GM12878 (cell line): ENCODE data around the gene AFTPH. TPM values are rescaled to one million over a fixed set of nuclear protein-coding genes. Genes with fewer than 3 reads are reported as not detected.

Experiments
- ATAC-seq: fragments of 200-7000 bp; cut with Tn5 transposase; 3 replicates; pipeline ENCODE4 v1.9.1; 2020; ENCODE audit warnings: mild to moderate bottlenecking, moderate library complexity
- BruUV-seq: library from RNA; stranded (reverse); fragments of 400-500 nt; replicated peaks from 2 replicates; lab custom pipeline; 2021; lab: Mats Ljungman, UMichigan
- CTCF ChIA-PET: fragments of 300-600 bp; sonication (Branson Sonifier 250); formaldehyde crosslinking; extraction: SDS; loops from one replicate; lab custom pipeline; 2021; ENCODE audit warnings: inconsistent platforms; lab: Yijun Ruan, JAX
- POLR2A ChIA-PET: fragments of 350-600 bp; formaldehyde crosslinking; extraction: SDS; loops from one replicate; lab custom pipeline; 2021; ENCODE audit warnings: inconsistent platforms; lab: Charles Lee
- RAD21 ChIA-PET: fragments of 300-600 bp; sonication (Branson Sonifier 250); formaldehyde crosslinking; loops from one replicate; lab custom pipeline; 2023; ENCODE audit warnings: antibody characterized with exemption; ENCODE audit not compliant: unreplicated experiment; lab: Charles Lee
- SMC1A ChIA-PET: fragments of 300-600 bp; sonication (Branson Sonifier 250); formaldehyde crosslinking; loops from one replicate; lab custom pipeline; 2023; ENCODE audit not compliant: unreplicated experiment, uncharacterized antibody; lab: Charles Lee
- DNase-seq: peaks from one replicate; pipeline ENCODE4 v3.0.0-alpha.2; 2011; ENCODE audit warnings: low read depth, low spot score
- FAIRE-seq: peaks from 3 replicates; lab custom pipeline; 2011; peaks lifted over from hg19 to GRCh38; lab: Jason Lieb, UNC
- H2AFZ ChIP-seq: 2 replicates; pipeline ENCODE4 v1.6.0; 2011; ENCODE audit warnings: low read depth, low read length, control low read depth; ENCODE audit not compliant: control insufficient read depth
- H3K27ac ChIP-seq: 2 replicates; pipeline ENCODE4 v1.5.1; 2011; ENCODE audit warnings: control low read depth; ENCODE audit not compliant: control insufficient read depth, insufficient read depth
- H3K27me3 ChIP-seq, 2 experiments: replicated peaks in 1 of 2; 2 replicates each; pipeline versions ENCODE4 v1.6.0 to v1.6.1; 2011; ENCODE audit warnings: low read length in 1 of 2; ENCODE audit not compliant: control insufficient read depth in 2 of 2, insufficient read depth in 2 of 2
- H3K36me3 ChIP-seq, 2 experiments: 2 replicates each; pipeline ENCODE4 v1.5.1; 2011; ENCODE audit warnings: low read length in 1 of 2; ENCODE audit not compliant: control insufficient read depth in 2 of 2, insufficient read depth in 2 of 2
- H3K4me1 ChIP-seq: 2 replicates; pipeline ENCODE4 v1.6.1; 2011; ENCODE audit warnings: mild to moderate bottlenecking, low read length, moderate library complexity, mixed read lengths; ENCODE audit not compliant: control insufficient read depth, insufficient read depth
- H3K4me2 ChIP-seq: 2 replicates; pipeline ENCODE4 v1.6.0; 2011; ENCODE audit warnings: control low read depth; ENCODE audit not compliant: control insufficient read depth, insufficient read depth
- H3K4me3 ChIP-seq: fragments of 200-600 bp; sonication (generic); 2 replicates; pipeline ENCODE4 v1.5.1; 2016
- H3K79me2 ChIP-seq: 2 replicates; pipeline ENCODE4 v1.6.0; 2011; ENCODE audit warnings: low read length; ENCODE audit not compliant: control insufficient read depth, insufficient read depth
- H3K9ac ChIP-seq: 2 replicates; pipeline ENCODE4 v1.8.0; 2011; ENCODE audit warnings: low read length, control low read depth, mixed read lengths; ENCODE audit not compliant: control insufficient read depth, insufficient read depth
- H3K9me3 ChIP-seq: replicated peaks from 3 replicates; pipeline ENCODE4 v1.5.1; 2011; ENCODE audit warnings: mild to moderate bottlenecking, low read length; ENCODE audit not compliant: control insufficient read depth, insufficient read depth
- H4K20me1 ChIP-seq: 2 replicates; pipeline ENCODE4 v1.6.0; 2011; ENCODE audit not compliant: control insufficient read depth, insufficient read depth
- ATF2 ChIP-seq: IDR thresholded peaks from 2 replicates; pipeline ENCODE4 v1.6.1; 2012; ENCODE audit warnings: low read length, inconsistent platforms
- EGR1 ChIP-seq, 2 experiments: IDR thresholded peaks; 1 replicate in 1 of 2; 2 replicates in 1 of 2; pipeline ENCODE4 v1.6.1; 2011 to 2012; ENCODE audit warnings: low read depth in 2 of 2, low read length in 2 of 2, borderline replicate concordance in 1 of 2, mild to moderate bottlenecking in 1 of 2, moderate library complexity in 1 of 2
- IRF4 ChIP-seq: IDR thresholded peaks from 2 replicates; pipeline ENCODE4 v1.6.1; 2011; ENCODE audit warnings: low read depth, low read length
- LARP7 ChIP-seq: fragments of 450-650 bp; IDR thresholded peaks from 2 replicates; pipeline ENCODE4 v1.6.1; 2017; ENCODE audit warnings: mild to moderate bottlenecking
- NR2C2 ChIP-seq: IDR thresholded peaks from 2 replicates; pipeline ENCODE4 v1.6.1; 2011; ENCODE audit warnings: borderline replicate concordance, low read depth; ENCODE audit not compliant: control insufficient read depth, insufficient read length
- POLR2AphosphoS2 ChIP-seq: IDR thresholded peaks from 2 replicates; pipeline ENCODE4 v1.6.1; 2011; ENCODE audit warnings: low read depth, mild to moderate bottlenecking, low read length, improper control_type of control experiment, moderate library complexity
- SPI1 ChIP-seq: IDR thresholded peaks from 2 replicates; pipeline ENCODE4 v1.6.1; 2011; ENCODE audit warnings: low read depth, mild to moderate bottlenecking, low read length, moderate library complexity, borderline replicate concordance; ENCODE audit not compliant: insufficient read depth
- ZBED1 ChIP-seq: IDR thresholded peaks from 2 replicates; pipeline ENCODE4 v1.6.1; 2016; ENCODE audit warnings: borderline replicate concordance
- ZNF687 ChIP-seq: fragments of 450-650 bp; IDR thresholded peaks from 2 replicates; pipeline ENCODE4 v1.6.1; 2017; ENCODE audit warnings: mild to moderate bottlenecking, moderate library complexity
- WGBS: methylation state at CpG from one replicate; pipeline ENCODE4 v1.1.6; 2016; ENCODE audit warnings: low lambda C conversion rate; ENCODE audit not compliant: insufficient replicate concordance, insufficient coverage; ENCODE audit errors: missing lambda C conversion rate; 5-methylcytosine and 5-hydroxymethylcytosine counted together
- in situ Hi-C: fragments of 300-500 bp; cut with MboI; formaldehyde crosslinking; loops from 9 replicates; pipeline ENCODE4 v1.14.3; 2018; ENCODE audit warnings: mixed read lengths
- intact Hi-C: fragments of 100-400 bp; cut with micrococcal nuclease; formaldehyde crosslinking; loops from one replicate; pipeline ENCODE4 v1.14.2; 2022; ENCODE audit not compliant: unreplicated experiment
- polyA plus RNA-seq, 11 experiments: library from polyadenylated mRNA; depleted of rRNA in 4 of 11; unstranded in 6 of 11; stranded (reverse) in 5 of 11; fragments of >200 nt; fragmentation: Nextera tagmentation in 4 of 11; fragmentation: Illumina TruSeq in 1 of 11; extraction: Ambion mirVana in 4 of 11; extraction: Trizol in 1 of 11; gene quantifications; 1 replicate in 1 of 11; 2 replicates in 10 of 11; pipeline versions ENCODE4 v1.2.1 to v1.2.3, GENCODE V29; 2011 to 2016; ENCODE audit warnings: inconsistent platforms in 2 of 11, missing spikeins in 2 of 11, low read depth in 1 of 11
- total RNA-seq, 4 experiments: library from RNA; depleted of rRNA in 3 of 4; stranded (reverse); fragments of >200 nt in 3 of 4; fragmentation: Illumina TruSeq in 1 of 4; extraction: Trizol in 1 of 4; gene quantifications; 2 replicates each; pipeline versions ENCODE4 v1.2.1 to v1.2.3, GENCODE V29; 2013 to 2021
- TF ChIP-seq, protein P1 (sequence below): fragments of 450-650 bp; IDR thresholded peaks from 2 replicates; pipeline ENCODE4 v1.6.1; 2017; ENCODE audit warnings: mild to moderate bottlenecking, moderate library complexity

The AFTPH gene
- total and polyA plus RNA-seq, 10 of the 15 experiments (the other 5 are each of a cell fraction or from before 2014, with no cell fraction given): 25.6 to 77.3 (median 39.5) TPM

- peak overlapping the region; percentile 67 for H3K9ac ChIP-seq
- no peak for TF ChIP-seq LARP7
- TF ChIP-seq SPI1: peak; percentile 39
- TF ChIP-seq, protein P1, sequence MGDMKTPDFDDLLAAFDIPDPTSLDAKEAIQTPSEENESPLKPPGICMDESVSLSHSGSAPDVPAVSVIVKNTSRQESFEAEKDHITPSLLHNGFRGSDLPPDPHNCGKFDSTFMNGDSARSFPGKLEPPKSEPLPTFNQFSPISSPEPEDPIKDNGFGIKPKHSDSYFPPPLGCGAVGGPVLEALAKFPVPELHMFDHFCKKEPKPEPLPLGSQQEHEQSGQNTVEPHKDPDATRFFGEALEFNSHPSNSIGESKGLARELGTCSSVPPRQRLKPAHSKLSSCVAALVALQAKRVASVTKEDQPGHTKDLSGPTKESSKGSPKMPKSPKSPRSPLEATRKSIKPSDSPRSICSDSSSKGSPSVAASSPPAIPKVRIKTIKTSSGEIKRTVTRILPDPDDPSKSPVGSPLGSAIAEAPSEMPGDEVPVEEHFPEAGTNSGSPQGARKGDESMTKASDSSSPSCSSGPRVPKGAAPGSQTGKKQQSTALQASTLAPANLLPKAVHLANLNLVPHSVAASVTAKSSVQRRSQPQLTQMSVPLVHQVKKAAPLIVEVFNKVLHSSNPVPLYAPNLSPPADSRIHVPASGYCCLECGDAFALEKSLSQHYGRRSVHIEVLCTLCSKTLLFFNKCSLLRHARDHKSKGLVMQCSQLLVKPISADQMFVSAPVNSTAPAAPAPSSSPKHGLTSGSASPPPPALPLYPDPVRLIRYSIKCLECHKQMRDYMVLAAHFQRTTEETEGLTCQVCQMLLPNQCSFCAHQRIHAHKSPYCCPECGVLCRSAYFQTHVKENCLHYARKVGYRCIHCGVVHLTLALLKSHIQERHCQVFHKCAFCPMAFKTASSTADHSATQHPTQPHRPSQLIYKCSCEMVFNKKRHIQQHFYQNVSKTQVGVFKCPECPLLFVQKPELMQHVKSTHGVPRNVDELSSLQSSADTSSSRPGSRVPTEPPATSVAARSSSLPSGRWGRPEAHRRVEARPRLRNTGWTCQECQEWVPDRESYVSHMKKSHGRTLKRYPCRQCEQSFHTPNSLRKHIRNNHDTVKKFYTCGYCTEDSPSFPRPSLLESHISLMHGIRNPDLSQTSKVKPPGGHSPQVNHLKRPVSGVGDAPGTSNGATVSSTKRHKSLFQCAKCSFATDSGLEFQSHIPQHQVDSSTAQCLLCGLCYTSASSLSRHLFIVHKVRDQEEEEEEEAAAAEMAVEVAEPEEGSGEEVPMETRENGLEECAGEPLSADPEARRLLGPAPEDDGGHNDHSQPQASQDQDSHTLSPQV: no peak
- TF ChIP-seq ZNF687: peak; percentile 72
- no peak; the same call in 1 of the 2 replicates for TF ChIP-seq ZBED1
- peak in 1 of 2 experiments; percentile 20; a peak in 1 of 3 replicates for TF ChIP-seq EGR1 (IDR thresholded peaks at IDR 0.05; ENCODE audit: borderline replicate concordance in 1 of 2, low read depth in 2 of 2, low read length in 2 of 2)
- TF ChIP-seq IRF4: 0 out of 2 replicates have a peak, but pooled peaks have one; percentile 1
- no peak for TF ChIP-seq NR2C2
- no peak for TF ChIP-seq POLR2AphosphoS2
- 0 out of 2 replicates have a peak, but pooled peaks have one; percentile 33 for TF ChIP-seq ATF2
Observed at GRCh38 chr2:64635976-64636911, 112.1 kb downstream of the AFTPH start.

More at GRCh38 chr2:64635976-64636911, 112.1 kb downstream of the AFTPH start:
- Histone ChIP-seq H3K4me1 (peaks cover 58% of the 10 kb centered on the region), H3K4me3 (peak overlapping the region; percentile 56; the same call in 1 of the 2 replicates), H3K27me3 (no peaks in the 10 kb centered on the region), H4K20me1 (no peaks in the 10 kb centered on the region), H3K4me2 (peak overlapping the region; percentile 98), H3K27ac (peak overlapping the region; percentile 95), H3K36me3 (peaks cover 18 to 22% of the 10 kb centered on the region in 2 experiments), H2AFZ (no peak overlapping the region; the same call in 1 of the 2 replicates), H3K9me3 (no peaks in the 10 kb centered on the region), H3K79me2 (peaks cover 78% of the 10 kb centered on the region)
- no TSS peak for BruUV-seq
- DNase-seq: peak; percentile 71
- FAIRE-seq: peak; percentile 96
- RAD21 ChIA-PET: interaction anchor here (0.8 to 4.8 kb wide), 10 partner anchors 12 to 227 kb away, joined by 3 to 36 read pairs (median 3); partner anchors contain the start of gene SERTAD2
- WGBS: 39% methylated on average over 38 of the region's 38 CpGs
- SMC1A ChIA-PET: interaction anchor here (0.6 to 33.0 kb wide), 22 partner anchors 8 to 197 kb away, joined by 3 to 945 read pairs (median 4); partner anchors contain the start of gene SERTAD2
- CTCF ChIA-PET: interaction anchor here (0.7 to 4.3 kb wide), 8 partner anchors 10 to 237 kb away, joined by 3 to 27 read pairs (median 5); no protein-coding TSS in a partner anchor
- in situ Hi-C loops (no loop called here), intact Hi-C loops (loop anchor here (2.0 kb wide), 1 partner anchor 111 kb away; the partner anchor contains the start of gene AFTPH)
- ATAC-seq: peak; percentile 79
- POLR2A ChIA-PET: interaction anchor here (0.6 to 10.0 kb wide), 5 partner anchors 16 to 48 kb away, joined by 3 to 131 read pairs (median 5); partner anchors contain the start of gene SERTAD2
